Measurements from ENCODE around the gene SURF4. TPM values are rescaled to one million over a fixed set of nuclear protein-coding genes. Genes with fewer than 3 reads are reported as not detected.

SURF4 gene
- total RNA-seq, result 133 TPM

GRCh38 chr9:133375724-133376654, at the start of gene SURF4, which contains the start of gene STKLD1:
TSS of gene SURF4 (minus strand) at chr9:133376060. CDS start at chr9:133375969, 91 bp downstream.
TSS of gene STKLD1 (plus strand) at chr9:133376366. CDS start at chr9:133376474, 108 bp downstream.
- peak; percentile 94 for DNase-seq

GRCh38 chr9:133425049-133425632, 49.3 kb upstream of the SURF4 start:
- DNase-seq, result no peak

- DNase-seq, result no peak
Measured at GRCh38 chr9:133424187-133424586, 48.3 kb upstream of the SURF4 start.

DNA sequence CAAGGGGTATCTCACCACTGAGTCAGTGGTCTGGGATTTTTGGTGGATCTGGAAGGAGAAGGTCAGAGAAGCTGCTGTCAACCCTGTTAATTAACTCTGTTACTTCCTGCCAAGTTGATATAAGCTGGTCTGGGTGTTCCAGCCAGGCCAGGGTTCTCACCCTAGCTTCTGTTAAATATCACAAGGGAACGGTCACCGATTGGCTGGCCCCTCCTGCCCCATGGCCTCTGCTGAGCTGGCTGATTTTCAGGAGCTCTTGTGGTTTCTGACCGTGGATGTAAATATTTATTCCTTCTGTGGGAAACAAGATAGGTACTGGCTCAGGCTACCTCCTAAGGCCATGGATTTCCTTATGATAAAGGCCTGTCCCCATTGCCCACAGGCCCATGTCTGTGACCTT, 47.4 kb upstream of the SURF4 start:
- no peak for DNase-seq

DNA sequence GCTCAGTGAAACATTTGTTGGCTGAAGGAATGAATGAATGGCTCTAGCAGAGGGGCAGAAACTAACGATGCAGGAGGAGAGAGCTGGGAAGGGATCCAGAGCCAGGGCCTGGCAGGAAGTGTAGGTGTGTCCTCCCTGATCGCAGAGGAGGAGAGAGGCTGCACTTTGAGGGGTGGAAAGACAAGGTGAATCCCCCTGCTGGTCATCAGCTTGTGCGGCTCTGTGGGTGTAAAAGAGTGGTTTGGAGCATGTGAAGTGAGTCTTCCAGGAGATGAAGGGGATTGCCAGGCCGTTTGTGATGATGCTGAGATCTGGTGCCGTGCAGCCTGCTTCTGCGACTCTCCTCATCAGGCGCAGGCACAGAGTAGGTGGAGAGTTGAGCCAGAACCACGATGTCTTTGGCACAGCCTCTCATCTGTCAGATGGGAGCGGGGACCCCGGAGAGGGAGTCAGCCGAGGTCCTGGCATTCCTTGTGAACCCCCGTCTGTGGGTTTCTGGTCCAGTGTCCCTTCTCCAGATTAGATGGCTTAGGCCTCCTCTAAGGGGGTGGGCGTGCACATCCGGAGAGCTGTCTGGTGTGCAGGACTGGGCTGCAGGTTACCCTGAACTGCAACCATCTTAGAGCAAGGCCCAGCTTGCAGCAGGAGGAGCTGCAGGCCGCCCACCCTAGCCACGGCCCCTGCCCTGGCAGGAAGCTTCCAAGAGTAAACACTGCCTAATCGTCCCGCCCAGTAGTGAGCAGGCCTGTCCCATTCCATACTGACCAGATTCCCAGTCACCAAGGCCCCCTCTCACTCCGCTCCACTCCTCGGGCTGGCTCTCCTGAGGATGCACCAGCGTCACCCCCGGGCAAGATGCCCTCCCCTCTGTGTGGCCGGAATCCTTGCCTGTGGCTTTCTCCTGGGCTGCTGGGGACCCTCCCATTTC, 46.0 kb upstream of the SURF4 start, which contains the start of gene ADAMTS13:
ADAMTS13 (plus strand) TSS at position 753 of the 928 bp plus-strand sequence; CDS start at position 830, 77 bp downstream.
- no peak for DNase-seq

DNA sequence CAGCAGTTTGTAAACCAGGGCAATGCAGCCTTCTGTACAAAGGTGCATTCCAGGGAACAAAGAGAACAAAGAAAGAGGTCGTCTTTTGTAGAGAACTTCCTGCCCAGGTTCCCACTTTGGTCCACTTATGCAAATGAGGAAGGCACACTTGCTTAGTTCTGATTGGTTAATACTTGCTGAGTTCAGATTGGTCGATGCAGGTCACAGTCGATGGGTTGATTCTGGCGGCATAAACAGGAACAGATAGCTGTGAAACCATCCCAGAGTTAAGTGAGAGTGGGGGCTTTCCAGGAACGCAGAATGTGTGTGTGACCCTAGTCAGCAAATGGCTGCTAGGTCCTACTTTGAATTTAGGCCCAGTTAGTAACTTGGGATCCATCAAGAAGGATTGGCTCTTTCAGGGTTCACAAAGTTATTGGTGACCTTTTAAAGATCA, 44.5 kb upstream of the SURF4 start:
- DNase-seq, result no peak

DNA sequence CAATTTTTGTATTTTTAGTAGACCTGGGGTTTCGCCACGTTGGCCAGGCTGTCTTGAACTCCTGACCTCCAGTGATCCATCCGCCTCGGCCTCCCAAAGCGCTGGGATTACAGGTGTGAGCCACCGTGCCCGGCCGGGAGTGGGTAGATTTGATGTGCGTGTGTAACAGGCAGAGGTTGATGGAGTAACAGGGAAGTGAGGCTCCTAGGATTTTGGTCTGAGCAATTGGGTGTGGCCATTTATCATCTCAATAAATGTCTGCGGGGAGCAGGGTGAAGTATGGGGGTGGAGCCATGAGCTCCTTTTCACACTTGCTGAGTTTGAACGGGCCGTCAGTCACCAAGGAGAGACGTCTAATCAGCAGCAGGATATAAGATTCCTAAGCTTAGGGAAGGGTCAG, 43.1 kb upstream of the SURF4 start:
- DNase-seq, result no peak

- peak; percentile 88 for DNase-seq
Measured at GRCh38 chr9:133417541-133418461, 41.9 kb upstream of the SURF4 start, which contains the start of gene REXO4. TSS of gene REXO4 (minus strand) at chr9:133418010. CDS start at chr9:133417844, 166 bp downstream.

GRCh38 chr9:133415170-133415569, 39.3 kb upstream of the SURF4 start:
- no peak for DNase-seq

DNA sequence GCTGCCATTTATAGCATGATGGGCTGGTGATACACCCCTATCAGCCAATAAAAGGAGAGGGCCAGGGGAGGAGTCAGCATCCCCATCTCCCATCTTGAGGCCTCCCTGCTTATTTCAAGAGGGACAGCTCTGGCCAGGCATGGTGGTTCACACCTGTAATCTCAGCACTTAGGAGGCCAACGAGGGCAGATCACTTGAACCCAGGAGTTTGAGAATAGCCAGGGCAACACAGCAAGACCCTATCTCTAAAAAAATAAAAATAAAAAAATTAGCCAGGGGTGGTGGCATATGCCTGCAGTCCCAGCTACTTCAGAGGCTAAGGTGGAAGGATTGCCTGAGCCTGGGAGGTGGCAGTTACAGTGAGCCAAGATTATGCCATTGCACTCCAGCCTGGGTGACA, 32.2 kb upstream of the SURF4 start:
- no peak for DNase-seq

- DNase-seq, result no peak
Measured at GRCh38 chr9:133406480-133407307, 30.8 kb upstream of the SURF4 start.

DNA sequence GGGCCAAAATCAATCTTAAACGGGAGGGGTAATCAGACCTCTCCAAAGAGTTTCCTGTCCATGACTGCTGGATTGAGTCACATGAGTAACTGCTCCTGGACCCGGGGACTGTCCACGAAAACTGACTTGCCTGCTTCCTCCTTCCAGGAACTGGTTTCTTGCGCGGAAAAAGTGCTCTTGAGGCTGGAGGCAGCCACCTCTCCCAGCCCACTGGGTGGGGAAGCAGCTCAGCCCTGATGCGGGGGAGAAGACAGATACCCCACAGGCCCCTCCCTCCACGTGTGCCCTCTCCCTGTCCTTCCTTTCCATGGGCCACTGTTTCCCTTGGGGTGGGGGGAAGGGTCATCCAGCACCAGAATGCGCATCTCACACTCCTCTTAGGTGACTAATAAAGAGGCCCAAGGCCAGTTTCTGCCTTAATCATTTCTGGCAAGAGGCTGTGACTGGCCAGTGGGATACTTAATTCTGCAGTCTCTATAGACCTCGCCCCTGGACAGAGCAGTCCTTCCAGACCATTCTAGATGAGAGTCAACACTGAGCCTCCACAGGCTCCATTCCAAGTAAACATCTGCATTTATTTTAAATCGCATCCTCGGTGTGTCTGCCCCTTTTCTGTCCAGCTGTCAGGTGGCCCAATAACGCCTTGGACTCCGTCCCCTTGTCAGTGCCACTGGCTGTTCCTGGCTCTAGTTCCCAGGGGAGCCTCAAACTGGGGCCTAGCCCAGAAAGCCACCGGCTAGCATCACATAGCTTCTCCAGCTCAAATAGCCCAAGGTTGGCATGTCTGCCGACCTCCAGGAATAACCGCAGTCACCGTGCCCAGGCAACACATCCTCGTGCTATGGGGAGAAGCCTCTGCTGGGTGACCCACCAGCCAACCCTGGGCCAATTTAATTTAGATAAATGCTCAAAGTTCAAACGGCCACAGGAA, 29.9 kb upstream of the SURF4 start:
- no peak for DNase-seq

DNA sequence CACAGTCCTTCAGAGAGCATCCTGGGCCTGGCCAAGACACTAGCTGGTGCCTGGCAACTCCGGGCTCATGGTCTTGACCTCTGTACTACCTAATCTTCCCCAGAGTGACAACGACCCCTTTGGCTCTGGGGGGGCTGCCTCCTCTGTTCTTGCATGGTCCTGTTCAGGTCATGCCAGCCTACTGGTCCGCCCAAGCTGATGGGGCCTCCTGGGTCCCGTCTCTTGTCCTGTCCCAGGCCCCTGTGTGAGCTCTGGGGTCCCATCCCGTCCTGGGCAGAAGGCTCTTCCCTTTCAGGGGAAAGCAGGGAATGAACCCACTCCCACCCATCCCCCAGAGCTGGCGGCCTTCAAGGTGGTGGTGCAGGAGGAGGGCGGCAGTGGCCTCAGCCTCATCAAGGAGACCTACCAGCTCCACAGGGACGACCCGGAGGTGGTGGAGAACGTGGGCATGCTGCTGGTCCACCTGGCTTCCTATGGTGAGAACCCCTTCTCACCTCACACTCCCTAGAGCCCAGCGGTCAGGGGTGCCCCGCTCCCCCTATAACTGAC, 28.7 kb upstream of the SURF4 start:
- no peak for DNase-seq

DNA sequence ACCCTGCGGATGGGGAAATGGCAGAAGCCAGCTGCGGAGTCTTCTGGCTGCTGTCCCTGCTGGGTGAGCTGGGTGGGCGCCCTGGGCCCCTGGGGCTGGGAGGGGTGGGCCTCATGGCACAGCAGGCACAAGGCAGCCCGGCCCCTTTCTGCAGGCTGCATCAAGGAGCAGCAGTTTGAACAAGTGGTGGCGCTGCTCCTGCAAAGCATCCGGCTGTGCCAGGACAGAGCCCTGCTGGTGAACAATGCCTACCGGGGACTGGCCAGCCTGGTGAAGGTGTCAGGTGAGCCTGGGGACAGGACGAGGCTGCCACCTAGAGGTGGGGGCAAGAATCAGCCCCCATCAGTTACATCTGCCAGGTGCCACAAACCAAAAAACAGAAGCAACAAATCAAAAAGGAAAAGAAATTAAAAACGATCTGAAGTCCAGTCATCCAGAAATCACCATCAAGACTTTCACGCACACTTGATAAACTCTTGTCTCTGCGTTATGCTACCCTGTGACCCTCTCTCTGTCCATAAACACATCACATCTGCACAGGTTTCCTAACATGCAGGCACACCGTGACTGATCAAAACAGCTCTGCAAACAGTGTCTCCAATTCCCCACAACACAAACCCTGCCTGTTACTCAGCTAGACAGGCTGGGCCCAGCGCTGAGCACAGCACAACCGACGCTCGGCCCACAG, 28.1 kb upstream of the SURF4 start:
- DNase-seq, result no peak

- no peak for DNase-seq
Measured at GRCh38 chr9:133402689-133403088, 26.8 kb upstream of the SURF4 start.

DNA sequence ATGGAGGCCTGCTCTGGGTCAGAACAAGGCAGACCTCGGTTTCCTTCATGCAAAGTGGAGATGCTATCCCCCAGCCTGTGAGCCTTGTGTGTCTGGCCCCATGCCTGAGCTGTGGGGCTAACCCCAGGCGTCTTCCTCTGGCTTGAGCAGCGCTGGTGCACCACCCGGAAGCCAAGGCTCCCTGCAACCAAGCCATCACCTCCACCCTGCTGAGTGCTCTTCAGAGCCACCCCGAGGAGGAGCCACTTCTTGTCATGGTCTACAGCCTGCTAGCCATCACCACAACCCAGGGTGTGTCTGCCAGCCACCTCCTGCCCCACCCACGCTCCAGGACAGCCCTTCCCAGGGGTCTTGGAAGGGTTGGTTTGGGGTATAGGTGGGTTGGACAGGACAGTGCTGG, 25.7 kb upstream of the SURF4 start:
- DNase-seq, result no peak

DNA sequence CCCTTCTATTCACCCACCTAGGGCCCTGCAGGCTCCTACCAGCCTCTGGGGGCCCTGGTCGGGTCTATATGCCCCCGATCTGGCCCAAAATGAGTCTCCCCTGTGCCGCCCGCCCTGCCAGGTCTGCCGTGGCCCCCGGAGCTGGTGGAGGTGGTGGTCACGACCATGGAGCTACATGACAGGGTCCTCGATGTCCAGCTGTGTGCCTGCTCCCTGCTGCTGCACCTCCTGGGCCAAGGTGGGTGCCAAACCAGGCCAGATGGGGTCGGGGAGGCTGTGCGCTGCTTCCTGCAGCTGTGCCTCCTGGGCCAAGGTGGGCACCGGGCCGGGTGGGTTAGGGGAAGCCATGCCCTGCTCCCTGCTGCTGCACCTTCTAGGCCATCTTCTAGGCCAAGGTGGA, 24.4 kb upstream of the SURF4 start:
- DNase-seq, result no peak

DNA sequence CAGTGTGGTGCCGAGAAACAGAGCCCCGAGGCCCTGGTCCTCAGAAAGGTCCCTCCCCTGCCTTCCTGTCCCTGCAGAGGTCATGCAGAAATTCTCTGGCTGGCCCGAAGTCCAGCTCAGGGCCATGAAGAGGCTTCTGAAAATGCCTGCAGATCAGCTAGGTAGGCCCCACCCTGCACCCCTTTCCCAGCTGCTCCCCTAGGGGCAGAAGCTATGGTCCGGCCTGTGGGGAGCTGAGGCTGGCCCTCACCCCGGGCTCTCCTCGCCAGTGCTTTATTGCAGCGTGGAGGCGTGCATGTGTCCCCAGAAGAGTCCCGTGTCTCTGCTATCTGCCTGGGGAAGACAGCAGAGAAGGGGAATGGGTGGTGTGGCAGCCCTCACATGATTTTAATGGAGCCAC, 22.0 kb upstream of the SURF4 start:
- no peak for DNase-seq
